Measurements from ENCODE around the gene SAA4. TPM values are rescaled to one million over a fixed set of nuclear protein-coding genes. Genes with fewer than 3 reads are reported as not detected.

SAA4 gene
- total and polyA plus RNA-seq, 10 of the 15 experiments (the other 5 are each of a cell fraction or from before 2014, with no cell fraction given), result not detected

DNA sequence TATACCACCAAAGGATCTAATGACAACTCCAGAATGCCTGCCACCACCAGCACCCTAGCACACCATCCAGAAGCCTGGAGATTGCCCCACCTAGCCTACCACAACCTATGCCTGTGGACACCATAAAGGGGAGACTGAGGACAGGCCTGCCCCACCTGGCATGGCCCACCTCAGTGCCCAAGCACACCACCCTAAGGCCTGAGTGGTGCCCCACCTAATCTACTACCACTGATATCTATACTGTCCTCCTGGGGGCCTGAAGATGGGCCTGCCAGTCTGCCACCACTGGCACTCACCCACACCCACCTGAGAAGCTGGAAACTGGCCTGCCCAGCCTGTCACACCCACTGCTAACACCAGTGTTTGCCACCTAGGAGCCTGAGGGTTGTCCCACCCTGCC, 31.8 kb downstream of the SAA4 start:
- Histone ChIP-seq H3K9ac (ENCODE audit: control insufficient read depth, insufficient read depth, low read length) (no peak overlapping the region), H3K36me3 (ENCODE audit: control insufficient read depth in 2 of 2, insufficient read depth in 2 of 2, low read length in 1 of 2) (no peaks in the 10 kb centered on the region), H4K20me1 (ENCODE audit: control insufficient read depth, insufficient read depth) (no peaks in the 10 kb centered on the region), H3K27ac (ENCODE audit: control insufficient read depth, insufficient read depth) (no peak overlapping the region), H3K9me3 (replicated peaks; ENCODE audit: control insufficient read depth, insufficient read depth, low read length) (no peaks in the 10 kb centered on the region; the same call in 2 of the 3 replicates), H3K4me3 (no peak overlapping the region), H3K27me3 (replicated peaks in 1 of 2; ENCODE audit: control insufficient read depth in 2 of 2, insufficient read depth in 2 of 2, low read length in 1 of 2) (no peaks in the 10 kb centered on the region; a peak in 2 of 4 replicates), H3K4me1 (ENCODE audit: control insufficient read depth, insufficient read depth, low read length) (no peaks in the 10 kb centered on the region), H2AFZ (ENCODE audit: control insufficient read depth, low read depth, low read length) (no peak overlapping the region), H3K4me2 (ENCODE audit: control insufficient read depth, insufficient read depth) (no peak overlapping the region), H3K79me2 (ENCODE audit: control insufficient read depth, insufficient read depth, low read length) (no peaks in the 10 kb centered on the region)
- TF ChIP-seq, protein P1, sequence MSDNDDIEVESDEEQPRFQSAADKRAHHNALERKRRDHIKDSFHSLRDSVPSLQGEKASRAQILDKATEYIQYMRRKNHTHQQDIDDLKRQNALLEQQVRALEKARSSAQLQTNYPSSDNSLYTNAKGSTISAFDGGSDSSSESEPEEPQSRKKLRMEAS (IDR thresholded peaks at IDR 0.05; ENCODE audit: low read depth, low read length), result no peak
- TF ChIP-seq HDAC6 (IDR thresholded peaks at IDR 0.05; ENCODE audit: unreplicated experiment) (no peak), SMARCA5 (IDR thresholded peaks at IDR 0.05) (no peak), FOXK2 (IDR thresholded peaks at IDR 0.05) (no peak), RAD51 (IDR thresholded peaks at IDR 0.05) (no peak), MXI1 (IDR thresholded peaks at IDR 0.05; ENCODE audit: low read depth, low read length) (no peak), LARP7 (IDR thresholded peaks at IDR 0.05) (no peak), ZNF622 (IDR thresholded peaks at IDR 0.05) (no peak), SMAD5 (IDR thresholded peaks at IDR 0.05; ENCODE audit: low read depth) (no peak), RCOR1 (conservative IDR thresholded peaks at IDR 0.05; ENCODE audit: low read depth, low read length) (no peak), JUND (IDR thresholded peaks at IDR 0.05; ENCODE audit: low read depth, low read length) (no peak), NFIC (IDR thresholded peaks at IDR 0.05; ENCODE audit: low read depth, low read length) (no peak), IRF4 (IDR thresholded peaks at IDR 0.05; ENCODE audit: low read depth, low read length) (no peak), MYC (IDR thresholded peaks at IDR 0.05; ENCODE audit: insufficient read depth, insufficient read length, insufficient replicate concordance, low read length, severe bottlenecking) (no peak), ZSCAN29 (IDR thresholded peaks at IDR 0.05) (no peak)
- TF ChIP-seq, protein P2, sequence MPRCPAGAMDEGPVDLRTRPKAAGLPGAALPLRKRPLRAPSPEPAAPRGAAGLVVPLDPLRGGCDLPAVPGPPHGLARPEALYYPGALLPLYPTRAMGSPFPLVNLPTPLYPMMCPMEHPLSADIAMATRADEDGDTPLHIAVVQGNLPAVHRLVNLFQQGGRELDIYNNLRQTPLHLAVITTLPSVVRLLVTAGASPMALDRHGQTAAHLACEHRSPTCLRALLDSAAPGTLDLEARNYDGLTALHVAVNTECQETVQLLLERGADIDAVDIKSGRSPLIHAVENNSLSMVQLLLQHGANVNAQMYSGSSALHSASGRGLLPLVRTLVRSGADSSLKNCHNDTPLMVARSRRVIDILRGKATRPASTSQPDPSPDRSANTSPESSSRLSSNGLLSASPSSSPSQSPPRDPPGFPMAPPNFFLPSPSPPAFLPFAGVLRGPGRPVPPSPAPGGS (IDR thresholded peaks at IDR 0.05; ENCODE audit: borderline replicate concordance, insufficient read depth, low read depth, low read length, poor library complexity, severe bottlenecking), result no peak
- RAD21 ChIA-PET (ENCODE audit: unreplicated experiment), result interaction anchor here (1.3 to 2.2 kb wide), 2 partner anchors 89 to 214 kb away, joined by 3 to 33 read pairs; no protein-coding TSS in a partner anchor
- ATAC-seq (no peak), FAIRE-seq (no peak), DNase-seq (ENCODE audit: low read depth, low spot score) (no peak)
- intact Hi-C loops (cut with micrococcal nuclease; ENCODE audit: unreplicated experiment), result loop anchor here (5.0 kb wide), 1 partner anchor 212 kb away; no protein-coding TSS in a partner anchor
- POLR2A ChIA-PET, result no interaction called here
- SMC1A ChIA-PET (ENCODE audit: uncharacterized antibody, unreplicated experiment), result interaction anchor here (1.2 to 1.6 kb wide), 3 partner anchors 214 to 527 kb away, joined by 3 to 7 read pairs (median 6); no protein-coding TSS in a partner anchor
- in situ Hi-C loops (cut with MboI), result loop anchor here (5.0 kb wide), 1 partner anchor 87 kb away; no protein-coding TSS in a partner anchor
- CTCF ChIA-PET, result interaction anchor here (1.0 to 3.3 kb wide), 8 partner anchors 12 to 222 kb away, joined by 3 to 61 read pairs (median 5); no protein-coding TSS in a partner anchor
- BruUV-seq (replicated peaks), result no TSS peak

All from GM12878 (cell line).